ENCODE measurements around the gene LZTS2. TPM values are rescaled to one million over a fixed set of nuclear protein-coding genes. Genes with fewer than 3 reads are reported as not detected.

LZTS2 gene
- total RNA-seq, 2 experiments from 2014 or later = 14.5 to 15.5 TPM

DNA sequence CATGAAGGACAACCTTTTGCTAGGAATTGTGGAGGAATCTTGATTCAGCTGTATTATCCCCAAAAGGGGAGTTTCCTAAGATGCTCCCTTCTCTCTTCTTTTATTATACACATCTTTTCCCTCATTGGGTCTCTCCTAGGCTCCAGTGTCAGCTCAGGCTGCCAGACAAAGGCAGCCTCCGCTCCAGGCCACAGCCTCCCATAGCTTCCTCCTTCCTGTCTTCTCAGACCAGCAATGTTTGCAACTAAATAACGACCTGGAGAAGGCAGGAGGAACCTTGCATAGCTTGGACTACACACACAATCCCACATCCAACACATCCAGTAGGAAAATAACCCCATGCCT is 43.7 kb downstream of the LZTS2 start:
- Mint-ChIP-seq H3K36me3 (ENCODE audit: low read depth) (peaks cover 2% of the 10 kb centered on the region), H3K4me1 (ENCODE audit: low read depth) (peaks cover 22% of the 10 kb centered on the region), H3K4me3 (peak overlapping the region; percentile 80), H3K27ac (no peak overlapping the region), H3K27me3 (peaks cover 20% of the 10 kb centered on the region), H3K9me3 (no peaks in the 10 kb centered on the region)
- ATAC-seq = no peak
- no peak for DNase-seq
- intact Hi-C loops (cut with micrococcal nuclease) = no loop called here
- CTCF ChIA-PET = interaction anchor here (0.5 to 20.4 kb wide), 12 partner anchors 9 to 174 kb away, joined by 3 to 655 read pairs (median 4); partner anchors contain the start of genes KAZALD1, PDZD7 and SFXN3
- POLR2A ChIA-PET = interaction anchor here (0.9 to 4.3 kb wide), 9 partner anchors 8 to 53 kb away, joined by 3 to 30 read pairs (median 4); partner anchors contain the start of genes KAZALD1, LZTS2, PDZD7 and SFXN3
- TF ChIP-seq, protein P1, sequence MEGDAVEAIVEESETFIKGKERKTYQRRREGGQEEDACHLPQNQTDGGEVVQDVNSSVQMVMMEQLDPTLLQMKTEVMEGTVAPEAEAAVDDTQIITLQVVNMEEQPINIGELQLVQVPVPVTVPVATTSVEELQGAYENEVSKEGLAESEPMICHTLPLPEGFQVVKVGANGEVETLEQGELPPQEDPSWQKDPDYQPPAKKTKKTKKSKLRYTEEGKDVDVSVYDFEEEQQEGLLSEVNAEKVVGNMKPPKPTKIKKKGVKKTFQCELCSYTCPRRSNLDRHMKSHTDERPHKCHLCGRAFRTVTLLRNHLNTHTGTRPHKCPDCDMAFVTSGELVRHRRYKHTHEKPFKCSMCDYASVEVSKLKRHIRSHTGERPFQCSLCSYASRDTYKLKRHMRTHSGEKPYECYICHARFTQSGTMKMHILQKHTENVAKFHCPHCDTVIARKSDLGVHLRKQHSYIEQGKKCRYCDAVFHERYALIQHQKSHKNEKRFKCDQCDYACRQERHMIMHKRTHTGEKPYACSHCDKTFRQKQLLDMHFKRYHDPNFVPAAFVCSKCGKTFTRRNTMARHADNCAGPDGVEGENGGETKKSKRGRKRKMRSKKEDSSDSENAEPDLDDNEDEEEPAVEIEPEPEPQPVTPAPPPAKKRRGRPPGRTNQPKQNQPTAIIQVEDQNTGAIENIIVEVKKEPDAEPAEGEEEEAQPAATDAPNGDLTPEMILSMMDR (IDR thresholded peaks at IDR 0.05) = no peak

DNA sequence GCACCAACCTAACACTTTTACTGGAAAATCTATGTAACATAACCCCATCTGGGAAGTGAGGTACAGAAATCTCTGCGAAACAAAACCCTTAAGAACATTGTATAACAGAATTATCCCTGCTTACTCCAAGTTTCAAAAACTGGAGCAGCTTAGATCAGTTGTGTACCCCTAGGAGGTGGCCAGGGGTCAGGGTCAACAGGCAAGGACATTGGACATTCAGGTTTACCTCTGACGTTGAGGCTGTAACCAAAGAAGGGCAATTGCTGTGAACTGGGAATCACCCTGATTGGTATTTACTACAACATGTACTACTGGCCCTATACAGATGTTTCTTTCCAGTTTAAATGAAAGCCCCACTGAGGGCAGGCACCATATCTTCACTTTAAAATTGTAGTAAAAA is 44.5 kb downstream of the LZTS2 start:
- H3K36me3 Mint-ChIP-seq (ENCODE audit: low read depth) = no peaks in the 10 kb centered on the region
- DNase-seq (no peak), ATAC-seq (no peak)
- H3K9me3 Mint-ChIP-seq = no peaks in the 10 kb centered on the region
- TF ChIP-seq, protein P1 (IDR thresholded peaks at IDR 0.05) = no peak
- no peak overlapping the region for H3K27ac Mint-ChIP-seq
- H3K4me3 Mint-ChIP-seq = no peak overlapping the region
- peaks cover 28% of the 10 kb centered on the region for H3K27me3 Mint-ChIP-seq
- CTCF ChIA-PET = interaction anchor here (1.0 to 20.4 kb wide), 7 partner anchors 14 to 98 kb away, joined by 4 to 655 read pairs (median 25); partner anchors contain the start of genes KAZALD1, PDZD7 and SFXN3
- H3K4me1 Mint-ChIP-seq (ENCODE audit: low read depth) = peaks cover 24% of the 10 kb centered on the region
- POLR2A ChIA-PET = interaction anchor here (1.0 to 4.3 kb wide), 4 partner anchors 13 to 53 kb away, joined by 3 to 30 read pairs (median 4); partner anchors contain the start of genes LZTS2, PDZD7 and SFXN3
- intact Hi-C loops (cut with micrococcal nuclease) = no loop called here

DNA sequence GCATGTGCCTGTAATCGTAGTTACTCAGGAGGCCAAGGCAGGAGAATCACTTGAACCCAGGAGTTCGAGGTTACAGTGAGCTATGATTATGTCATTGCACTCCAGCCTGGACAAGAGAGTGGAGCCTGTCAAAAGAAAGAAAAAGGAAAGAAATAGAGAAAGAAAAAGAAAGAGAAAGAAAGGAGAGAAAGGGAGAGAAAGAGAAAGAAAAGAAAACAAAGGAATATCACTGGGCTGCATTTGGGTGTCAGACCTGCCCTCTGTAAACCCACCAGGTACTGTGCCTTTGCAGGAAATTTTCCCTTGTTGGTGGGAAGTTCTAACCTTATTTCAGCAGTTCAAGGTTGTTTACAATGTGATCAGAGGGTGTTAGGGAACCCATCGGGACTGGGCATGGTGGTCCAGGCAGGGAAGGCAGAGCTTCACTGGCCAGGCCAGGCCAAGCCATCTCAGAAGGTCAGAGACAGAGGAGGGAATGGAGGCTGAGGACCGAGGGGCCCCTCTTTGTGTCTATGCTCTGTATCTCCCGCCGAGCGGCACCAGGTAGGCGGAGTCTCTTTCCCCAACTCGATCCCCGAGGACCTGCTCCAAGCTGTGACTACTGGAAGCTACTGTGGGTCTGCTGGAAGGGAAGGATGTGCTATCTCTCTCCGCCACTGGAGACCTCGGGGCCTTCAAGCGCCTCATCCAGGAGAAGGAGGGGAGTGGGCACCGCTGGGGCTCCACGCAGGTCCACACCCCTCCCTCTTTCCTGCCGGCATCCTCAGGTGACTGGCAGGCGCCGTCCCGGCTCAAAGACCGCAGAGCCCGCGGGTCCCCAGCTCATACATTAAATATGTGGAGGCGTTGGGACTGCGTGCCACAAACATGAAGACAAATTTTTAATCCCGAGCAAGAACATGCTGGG is 47.0 kb downstream of the LZTS2 start:
- Mint-ChIP-seq H3K36me3 (ENCODE audit: low read depth) (no peaks in the 10 kb centered on the region), H3K9me3 (no peaks in the 10 kb centered on the region), H3K27ac (no peak overlapping the region), H3K27me3 (peaks cover 48% of the 10 kb centered on the region), H3K4me1 (ENCODE audit: low read depth) (peaks cover 25% of the 10 kb centered on the region), H3K4me3 (no peak overlapping the region)
- ATAC-seq = no peak
- CTCF ChIA-PET = interaction anchor here (0.9 to 20.4 kb wide), 5 partner anchors 14 to 192 kb away, joined by 3 to 655 read pairs (median 5); partner anchors contain the start of genes KAZALD1, PDZD7 and SFXN3
- POLR2A ChIA-PET = interaction anchor here (1.3 to 2.5 kb wide), 3 partner anchors 16 to 21 kb away, joined by 3 to 8 read pairs (median 3); partner anchors contain the start of genes PDZD7 and SFXN3
- intact Hi-C loops (cut with micrococcal nuclease) = no loop called here
- TF ChIP-seq, protein P1 (IDR thresholded peaks at IDR 0.05) = no peak
- no peak for DNase-seq

DNA sequence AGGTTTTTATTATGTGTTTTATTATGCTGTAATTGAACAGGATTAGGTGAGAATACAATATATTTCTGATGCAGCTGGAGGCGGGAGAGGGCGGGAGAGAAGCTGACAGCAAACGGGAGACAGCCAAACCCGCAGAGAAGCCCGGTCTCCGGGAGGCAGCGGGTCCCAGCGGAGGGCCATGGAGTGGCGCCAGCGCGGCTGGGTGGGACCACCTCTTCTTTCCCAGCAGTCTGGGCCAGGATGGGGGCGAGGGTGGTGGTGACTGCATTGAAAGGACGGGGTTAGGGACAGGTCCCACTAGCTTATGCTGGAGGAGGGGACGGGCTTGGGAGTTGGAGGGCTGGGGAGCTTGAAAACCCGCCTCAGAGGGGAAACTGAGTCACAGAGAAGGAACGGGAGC is 47.7 kb downstream of the LZTS2 start:
- Mint-ChIP-seq H3K4me1 (ENCODE audit: low read depth) (peaks cover 19% of the 10 kb centered on the region), H3K9me3 (no peaks in the 10 kb centered on the region), H3K27ac (no peak overlapping the region), H3K36me3 (ENCODE audit: low read depth) (no peaks in the 10 kb centered on the region), H3K27me3 (peaks cover 48% of the 10 kb centered on the region), H3K4me3 (no peak overlapping the region)
- CTCF ChIA-PET = interaction anchor here (11.0 to 20.4 kb wide), 2 partner anchors 14 to 30 kb away, joined by 114 to 655 read pairs; partner anchors contain the start of gene KAZALD1
- ATAC-seq = no peak
- intact Hi-C loops (cut with micrococcal nuclease) = no loop called here
- TF ChIP-seq, protein P1 (IDR thresholded peaks at IDR 0.05) = no peak
- no peak for DNase-seq
- POLR2A ChIA-PET = interaction anchor here (1.3 to 1.5 kb wide), 2 partner anchors 17 to 20 kb away, joined by 3 read pairs; no protein-coding TSS in a partner anchor
